OCI-LY7 (cell line): Measurements from ENCODE around the gene SORCS1.

Source experiments
- CTCF ChIP-seq: fragments of 200-600 bp; sonication (generic); conservative IDR thresholded peaks from 2 replicates; pipeline ENCODE4 v1.5.1; 2014; ENCODE audit warnings: mild to moderate bottlenecking, antibody characterized with exemption, low read length, moderate library complexity, mixed read lengths
- EZH2phosphoT487 ChIP-seq: fragments of 200-600 bp; sonication (generic); IDR thresholded peaks from 2 replicates; pipeline ENCODE4 v1.6.1; 2018; ENCODE audit warnings: low read depth, borderline replicate concordance, mild to moderate bottlenecking, mixed run types, antibody characterized with exemption, low read length, moderate library complexity, mixed read lengths

DNA sequence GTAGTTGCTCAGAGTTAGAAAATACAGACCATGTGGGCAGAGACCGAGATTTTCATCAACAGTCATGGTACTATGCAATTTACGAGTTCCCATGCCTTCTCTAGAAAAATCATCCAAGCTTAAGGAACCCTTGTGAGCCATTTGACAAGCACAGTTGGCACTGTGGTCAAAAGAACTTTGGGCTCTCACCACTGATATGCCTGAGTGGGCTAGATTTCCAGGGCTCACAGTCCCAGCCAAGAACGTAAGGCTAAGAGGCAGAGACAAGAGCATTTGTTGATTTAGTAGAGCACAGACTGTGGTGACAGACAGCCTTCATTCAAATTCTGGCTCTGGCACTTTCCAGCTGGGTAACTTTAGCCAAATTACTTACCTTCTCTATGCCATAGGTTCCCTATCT, 407.0 kb downstream of the SORCS1 start:
- TF ChIP-seq CTCF = no peak
- no peak for TF ChIP-seq EZH2phosphoT487
